ENCODE results near the gene ARHGAP24.
"Not testable (repeated sequence)": the region's sequence is repeated elsewhere in the genome, so short reads cannot be mapped to it uniquely, and the experiment has no call there.

Gene ARHGAP24

DNA sequence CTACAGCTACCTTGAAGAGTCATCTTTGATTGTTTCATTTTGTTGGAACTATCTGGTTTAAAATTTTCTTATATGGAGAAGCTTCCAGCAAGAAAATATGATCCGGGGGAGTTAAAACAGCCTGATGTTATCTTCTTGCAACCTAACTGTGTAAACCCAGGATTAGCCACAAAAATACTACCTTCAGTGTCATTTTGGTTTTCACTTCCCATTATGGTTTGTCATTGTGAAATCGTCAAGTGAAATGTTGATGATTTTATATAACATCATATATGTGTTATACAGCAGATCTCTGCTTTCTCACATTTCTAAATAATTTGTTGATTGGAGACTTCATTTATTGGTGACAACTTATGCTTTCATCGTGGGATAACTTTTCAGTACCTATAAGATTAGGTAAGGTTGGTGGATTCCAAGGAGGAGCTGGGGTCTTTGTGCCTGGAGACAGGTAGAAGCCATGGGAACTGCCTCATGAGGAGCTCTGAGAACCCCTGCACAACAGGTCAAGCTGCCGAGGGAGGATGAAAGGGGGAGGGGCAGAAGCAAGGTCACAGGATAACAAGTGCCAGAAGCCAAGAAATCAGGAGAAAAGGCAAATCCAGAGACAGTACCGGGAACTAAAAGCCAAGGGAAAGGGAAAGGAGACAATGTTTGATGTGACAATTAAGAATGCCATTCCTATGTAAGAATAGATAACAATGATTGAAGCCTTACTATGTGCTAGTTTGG is 7.2 kb downstream of the ARHGAP24 start:
- DNase-seq (ENCODE audit: extremely low read depth in 1 of 2, low read depth in 1 of 2), result no peak

DNA sequence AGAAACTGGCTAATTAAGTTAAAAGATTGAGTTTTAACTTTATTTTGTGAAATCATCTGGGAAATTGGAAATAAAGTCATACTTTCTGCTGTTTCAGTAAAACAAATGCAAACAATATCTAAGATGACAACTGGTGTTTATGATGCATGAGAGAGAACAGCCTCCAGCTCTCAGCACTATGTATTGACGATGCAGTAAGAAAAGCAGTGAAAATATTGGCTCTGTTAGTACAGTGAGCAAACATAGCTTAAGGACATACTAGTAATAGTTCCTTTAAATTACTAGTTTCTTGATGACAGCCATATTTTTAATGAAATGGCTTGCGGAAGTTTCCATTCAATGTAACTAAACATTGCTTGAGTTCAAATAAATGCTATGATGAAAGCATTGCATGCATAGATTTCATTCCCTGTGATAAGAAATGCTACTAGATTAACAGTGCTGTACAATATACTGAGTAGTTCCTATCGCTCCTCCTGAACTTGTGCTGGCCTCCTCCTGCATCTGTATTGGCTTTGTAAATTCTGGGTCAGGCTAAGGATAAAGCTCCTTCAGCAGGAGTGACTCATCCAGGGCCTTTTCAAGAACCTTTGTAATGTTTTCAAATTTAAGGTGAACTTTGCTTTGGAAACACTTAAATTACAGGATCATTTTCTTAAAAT is 11.6 kb downstream of the ARHGAP24 start:
- DNase-seq (ENCODE audit: extremely low read depth in 1 of 2, low read depth in 1 of 2), result no peak

DNA sequence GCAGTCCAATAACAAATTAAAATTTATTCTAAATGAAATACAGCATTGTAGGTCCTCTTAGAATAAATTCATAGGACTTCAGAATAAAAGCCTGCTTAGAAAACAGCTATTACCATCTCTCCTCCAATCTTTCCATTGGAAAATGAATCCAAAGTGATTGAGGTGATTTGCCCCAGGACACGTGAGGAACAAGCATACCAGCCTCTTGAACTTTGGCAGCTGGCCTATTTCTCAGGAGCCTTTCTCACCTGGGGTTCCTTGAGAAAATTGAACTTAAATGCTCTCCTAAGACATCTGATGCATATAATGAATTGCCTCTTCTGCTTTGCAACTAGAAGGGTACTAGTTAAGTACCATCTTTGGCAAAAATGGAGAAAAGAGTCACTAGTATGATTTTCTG is 13.5 kb downstream of the ARHGAP24 start:
- DNase-seq (ENCODE audit: extremely low read depth in 1 of 2, low read depth in 1 of 2), result no peak

DNA sequence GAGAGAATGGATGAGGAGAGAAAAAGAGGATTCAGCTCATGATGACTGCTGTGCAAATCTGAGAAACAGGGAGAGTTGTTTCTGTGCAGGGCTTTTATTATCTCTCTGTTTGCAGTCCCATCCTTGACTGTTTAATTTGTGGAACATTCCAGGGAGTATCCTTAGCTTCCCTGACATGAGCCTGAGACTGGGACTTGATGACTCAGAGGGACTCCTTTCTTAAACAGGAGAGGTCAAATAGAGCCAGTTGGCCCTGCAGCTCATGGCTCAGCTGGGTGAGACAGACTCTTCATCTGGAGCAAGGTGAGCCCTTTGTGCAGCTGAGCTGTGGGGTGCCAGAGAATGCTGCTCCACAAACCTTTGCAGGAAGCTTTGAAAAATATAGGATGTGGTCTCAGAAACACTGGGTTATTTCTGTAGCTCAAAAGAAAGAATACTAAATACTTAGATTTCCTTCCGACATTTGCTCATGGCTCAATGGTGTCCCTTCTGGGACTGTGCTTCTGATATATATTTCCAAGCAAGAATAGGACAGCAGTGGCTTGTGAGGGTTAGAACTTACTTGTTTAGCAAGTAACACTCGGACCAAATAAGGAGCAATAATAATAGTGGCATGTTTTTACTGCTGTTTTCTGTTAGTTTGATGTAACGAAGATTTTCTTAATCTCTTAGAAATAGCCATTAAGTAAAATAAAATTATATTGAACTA is 14.5 kb downstream of the ARHGAP24 start:
- DNase-seq (ENCODE audit: extremely low read depth in 1 of 2, low read depth in 1 of 2), result no peak

DNA sequence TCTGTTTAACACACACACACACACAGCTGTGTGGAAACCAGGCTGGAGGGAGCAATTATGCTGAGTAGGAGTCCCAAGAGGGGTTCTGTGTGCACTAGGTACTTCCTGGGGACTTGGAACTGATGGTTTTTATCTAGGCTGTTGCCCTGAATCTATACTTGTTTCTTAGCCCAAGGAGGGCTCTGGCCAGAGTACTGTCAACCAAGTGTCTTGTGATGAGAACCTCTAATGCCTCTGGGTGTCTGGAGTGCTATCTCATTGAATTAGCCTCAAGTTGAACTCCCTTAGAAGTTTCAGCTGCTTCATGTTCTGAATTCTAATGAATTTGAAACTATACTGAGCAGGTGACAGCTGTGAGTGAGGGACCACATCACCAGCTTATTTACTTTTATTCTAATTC is 16.6 kb downstream of the ARHGAP24 start:
- no peak for DNase-seq (ENCODE audit: extremely low read depth in 1 of 2, low read depth in 1 of 2)

DNA sequence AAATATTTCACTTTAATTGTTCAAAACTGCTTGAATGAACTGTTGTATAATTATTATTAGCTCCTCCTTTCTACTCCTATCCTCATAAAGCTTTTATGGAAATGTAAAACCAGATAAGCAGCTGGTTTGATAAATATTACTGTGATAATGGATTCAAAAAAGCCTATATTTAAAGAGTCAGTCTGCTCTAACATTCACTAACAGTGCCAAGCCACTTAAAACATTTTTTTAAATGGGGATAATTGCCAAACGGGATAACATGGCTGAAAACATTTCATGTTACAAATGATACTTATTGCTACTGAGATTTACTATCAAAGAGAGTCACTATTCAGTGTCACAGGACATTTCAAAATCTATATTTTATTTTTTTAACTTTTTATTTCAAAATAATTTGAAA is 17.4 kb downstream of the ARHGAP24 start:
- DNase-seq (ENCODE audit: extremely low read depth in 1 of 2, low read depth in 1 of 2), result no peak

DNA sequence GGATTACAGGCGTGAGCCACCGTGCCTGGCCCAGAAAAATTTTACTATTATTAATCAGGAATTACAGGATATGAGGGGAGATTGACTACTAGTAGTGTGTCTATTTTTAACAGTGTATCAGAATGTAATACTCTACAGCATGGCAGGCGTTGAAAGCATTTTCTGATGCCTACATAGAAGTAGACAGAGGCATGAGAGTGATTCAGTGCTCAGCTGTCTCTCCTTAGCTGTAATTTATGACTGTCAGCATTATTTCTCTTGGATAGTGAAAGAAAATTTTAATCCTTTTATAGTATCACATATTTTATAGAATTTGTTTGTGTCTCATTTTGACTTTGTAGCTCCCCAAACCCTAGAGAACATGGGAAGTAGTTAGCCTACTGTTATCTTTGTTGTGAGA is 20.7 kb downstream of the ARHGAP24 start:
- DNase-seq (ENCODE audit: extremely low read depth in 1 of 2, low read depth in 1 of 2), result no peak

DNA sequence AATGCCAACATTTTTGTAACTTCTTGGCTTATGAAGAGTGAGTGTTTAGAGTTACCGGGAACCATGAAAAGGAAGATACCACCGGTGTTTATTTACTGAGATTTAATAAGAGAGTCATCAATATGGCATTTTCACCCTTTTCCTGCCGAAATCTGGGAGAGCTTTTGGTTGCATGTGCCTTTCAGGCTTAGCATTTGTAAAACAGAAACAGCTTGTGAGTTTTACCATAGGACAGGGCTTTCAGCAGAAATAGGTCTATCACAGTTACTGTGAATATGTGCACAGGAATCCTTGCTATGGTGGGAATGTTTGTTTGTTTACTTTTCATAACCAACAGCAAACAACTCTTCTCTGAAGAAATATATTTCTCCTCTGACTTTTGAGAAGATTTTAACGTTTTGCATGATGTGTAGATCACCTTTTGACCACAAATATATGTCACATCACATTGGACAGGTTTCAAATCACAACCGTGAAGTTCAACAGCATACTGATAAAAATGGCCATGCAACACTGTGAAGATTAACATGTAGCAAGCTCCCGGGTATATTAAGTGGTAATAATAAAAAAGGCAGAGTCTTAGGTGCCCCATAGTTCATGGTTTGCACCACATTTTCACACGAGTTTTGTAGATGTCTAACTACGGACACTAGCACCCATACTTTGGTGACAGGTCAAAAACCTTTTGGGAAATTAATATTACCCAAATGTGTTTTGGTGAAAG is 21.3 kb downstream of the ARHGAP24 start:
- DNase-seq (ENCODE audit: extremely low read depth in 1 of 2, low read depth in 1 of 2), result no peak

DNA sequence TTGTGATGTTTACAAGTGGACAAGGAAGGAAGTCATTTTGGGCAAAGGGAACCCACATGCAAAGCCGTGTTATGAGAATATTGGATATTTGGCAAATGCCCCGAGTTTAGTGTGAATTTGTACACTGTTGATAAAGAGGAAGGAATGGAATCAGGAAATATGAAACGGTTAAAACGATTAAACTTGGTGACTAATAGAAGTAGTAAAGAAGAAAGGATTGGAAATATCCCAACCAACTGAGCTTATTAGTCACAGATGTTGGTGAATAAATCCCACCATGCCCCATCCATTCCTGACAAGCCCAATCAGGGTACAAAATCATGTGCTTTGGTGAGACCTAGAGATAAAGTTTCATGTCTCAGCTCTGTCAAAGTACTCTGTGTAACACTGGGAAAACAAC is 22.0 kb downstream of the ARHGAP24 start:
- no peak for DNase-seq (ENCODE audit: extremely low read depth in 1 of 2, low read depth in 1 of 2)

DNA sequence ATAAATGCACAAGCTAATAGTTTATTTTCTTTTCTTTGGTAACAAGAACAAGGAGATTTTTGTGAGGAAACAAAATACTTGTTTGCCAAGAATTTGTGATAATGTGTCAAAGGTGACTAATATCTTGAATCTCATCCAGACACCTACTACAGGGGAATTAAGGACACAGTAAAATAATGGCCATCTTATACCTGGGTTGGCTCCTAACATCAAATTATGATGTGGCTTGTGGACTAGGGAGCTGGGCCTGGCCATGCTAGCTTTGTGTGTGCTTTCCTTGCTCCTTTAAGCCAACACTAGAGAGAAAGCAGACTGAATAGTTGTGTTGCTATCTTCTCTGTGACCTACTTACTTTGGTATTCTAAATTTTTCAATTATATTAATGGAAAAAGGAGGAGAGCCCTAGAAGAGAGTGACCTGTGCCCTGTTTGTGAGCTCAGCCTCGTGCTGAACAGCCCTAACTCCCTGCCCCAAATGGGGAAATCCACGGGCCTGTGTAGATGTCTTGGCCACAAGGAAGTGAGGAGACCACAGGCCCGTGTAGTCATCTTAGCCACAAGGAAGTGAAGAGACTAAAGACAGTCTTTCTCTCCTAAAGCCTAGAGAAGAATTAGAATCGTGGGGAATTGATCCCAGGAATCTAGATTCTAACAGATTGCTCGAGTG is 23.3 kb downstream of the ARHGAP24 start:
- no peak for DNase-seq (ENCODE audit: extremely low read depth in 1 of 2, low read depth in 1 of 2)

DNA sequence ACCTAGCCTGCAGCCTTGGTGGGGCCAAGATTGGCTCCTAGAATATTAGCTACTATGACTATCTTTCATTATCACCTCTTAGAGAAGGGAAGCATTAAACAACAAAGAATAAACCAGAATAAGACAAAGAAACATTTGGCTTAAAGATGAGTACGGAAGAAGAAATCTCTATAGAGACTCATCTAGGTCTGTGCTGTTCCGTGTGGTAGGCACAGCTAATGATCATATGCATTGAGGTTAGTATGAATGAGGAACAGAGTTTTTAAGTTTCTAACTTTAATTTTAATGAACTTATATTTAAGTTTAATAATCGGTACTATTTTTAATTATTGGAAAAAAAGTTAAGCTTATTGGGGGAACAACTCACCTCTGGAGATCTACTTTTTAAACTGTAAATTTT is 24.6 kb downstream of the ARHGAP24 start:
- no peak for DNase-seq (ENCODE audit: extremely low read depth in 1 of 2, low read depth in 1 of 2)

DNA sequence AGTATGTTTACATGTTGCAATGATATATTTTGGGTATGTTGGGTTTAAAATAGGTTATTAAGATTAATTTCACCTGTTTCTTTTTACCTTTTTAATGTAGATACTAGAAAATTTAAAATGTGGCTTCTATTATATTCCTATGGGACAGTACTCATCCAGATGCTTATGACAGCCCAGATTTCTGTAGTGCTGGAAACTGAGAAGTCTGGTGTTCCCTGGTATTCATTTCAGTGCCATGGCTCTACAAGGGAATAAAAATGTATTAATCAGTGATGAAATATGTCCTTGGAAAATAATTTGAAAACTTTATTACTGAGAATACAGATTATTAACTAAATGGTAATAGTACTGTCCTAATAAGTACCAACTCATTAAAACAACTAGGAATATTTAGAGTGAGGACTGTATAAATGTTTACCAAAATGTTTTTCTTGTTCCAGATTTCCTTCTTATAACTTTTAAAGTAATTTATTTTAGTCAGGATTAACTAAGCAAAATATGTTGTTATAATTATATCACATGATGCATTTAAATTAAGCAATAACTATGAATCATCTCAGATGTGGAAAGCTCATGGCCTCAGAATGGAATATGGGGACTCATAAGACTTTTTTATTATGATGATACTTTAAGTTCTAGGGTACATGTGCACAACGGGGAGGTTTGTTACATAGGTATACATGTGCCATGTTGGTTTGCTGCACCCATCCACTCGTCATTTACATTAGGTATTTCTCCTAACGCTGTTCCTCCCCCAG is 25.3 kb downstream of the ARHGAP24 start:
- no peak for DNase-seq (ENCODE audit: extremely low read depth in 1 of 2, low read depth in 1 of 2)

DNA sequence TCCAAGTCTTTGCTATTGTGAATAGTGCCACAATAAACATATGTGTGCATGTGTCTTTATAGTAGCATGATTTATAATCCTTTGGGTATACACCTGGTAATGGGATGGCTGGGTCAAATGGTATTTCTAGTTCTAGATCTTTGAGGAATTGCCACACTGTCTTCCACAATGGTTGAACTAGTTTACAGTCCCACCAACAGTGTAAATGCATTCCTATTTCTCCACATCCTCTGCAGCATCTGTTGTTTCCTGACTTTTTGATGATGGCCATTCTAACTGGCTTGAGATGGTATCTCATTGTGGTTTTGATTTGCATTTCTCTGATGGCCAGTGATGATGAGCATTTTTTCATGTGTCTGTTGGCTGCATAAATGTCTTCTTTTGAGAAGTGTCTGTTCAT is 26.2 kb downstream of the ARHGAP24 start:
- not testable (repeated sequence) for DNase-seq (ENCODE audit: extremely low read depth in 1 of 2, low read depth in 1 of 2)

DNA sequence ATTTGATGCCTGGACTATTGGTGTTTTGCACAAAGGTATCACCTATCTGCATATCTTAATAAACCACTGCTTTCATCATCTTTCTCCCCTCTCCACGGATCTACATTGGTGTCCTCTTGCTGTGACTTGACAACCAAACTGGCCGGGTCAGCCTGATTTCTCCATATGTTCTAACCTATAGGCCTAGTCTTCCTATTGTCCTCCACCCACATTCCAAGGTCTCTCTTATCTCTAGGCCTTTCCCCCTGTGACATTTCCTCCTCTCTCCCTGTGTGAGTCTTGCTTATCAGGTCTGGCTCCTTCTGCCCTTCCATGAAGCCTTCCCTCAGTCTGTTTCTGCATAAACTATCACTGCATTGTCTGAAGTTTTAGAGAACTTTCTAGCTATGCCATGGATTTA is 33.7 kb downstream of the ARHGAP24 start:
- no peak for DNase-seq (ENCODE audit: extremely low read depth in 1 of 2, low read depth in 1 of 2)

DNA sequence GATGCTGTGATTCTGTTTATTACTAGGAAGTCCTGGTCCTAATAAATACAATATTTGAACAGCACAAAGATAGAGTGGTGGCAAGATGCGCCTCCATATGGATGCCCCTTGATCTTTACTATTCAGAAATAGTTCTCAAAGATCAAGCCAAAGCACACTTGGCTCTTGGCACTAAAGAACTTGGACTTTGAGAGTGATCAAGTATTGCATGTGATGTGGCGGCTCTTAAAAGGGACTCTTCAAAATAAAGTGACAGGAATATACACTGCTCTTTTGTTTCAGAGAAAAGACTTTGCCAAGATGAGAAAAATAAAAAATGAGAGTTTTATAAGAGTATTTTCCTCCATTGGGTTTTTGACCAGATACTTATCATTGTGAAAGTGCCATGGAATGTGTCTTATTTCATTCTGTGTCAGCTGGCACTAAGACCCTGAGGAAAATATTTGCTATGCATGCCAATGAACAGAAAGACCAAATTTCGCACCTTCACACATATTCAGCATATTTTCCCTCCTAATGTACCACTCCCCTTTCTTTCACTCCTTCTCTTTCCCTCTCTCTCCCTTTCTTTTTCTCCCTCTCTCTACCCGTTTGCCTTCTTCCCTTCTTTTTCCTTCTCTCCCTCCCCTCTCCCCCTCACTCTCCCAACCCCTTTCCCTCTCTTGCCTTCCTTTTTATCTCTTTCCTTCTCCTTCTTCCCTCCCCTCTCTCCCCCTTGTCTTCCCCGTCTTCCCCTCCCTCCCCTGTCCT is 35.1 kb downstream of the ARHGAP24 start:
- DNase-seq (ENCODE audit: extremely low read depth in 1 of 2, low read depth in 1 of 2), result no peak

DNA sequence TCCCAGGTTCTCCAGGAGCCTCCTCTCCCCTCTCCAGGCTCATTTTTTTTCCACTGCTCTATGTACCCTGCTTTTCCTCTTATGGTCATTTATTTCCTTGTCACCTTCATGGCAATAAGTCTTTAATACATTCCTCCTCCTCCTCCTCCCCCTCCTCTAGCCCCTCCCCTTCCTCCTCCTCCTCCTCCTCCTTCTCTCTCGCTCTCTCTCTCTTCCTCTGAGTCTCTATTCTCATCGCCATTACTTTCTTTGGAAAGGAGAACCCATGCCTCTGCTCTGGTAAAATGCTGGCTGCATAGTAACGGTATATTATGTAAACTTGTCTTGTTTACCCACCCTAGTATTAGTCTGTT is 35.7 kb downstream of the ARHGAP24 start:
- DNase-seq (ENCODE audit: extremely low read depth in 1 of 2, low read depth in 1 of 2), result no peak

DNA sequence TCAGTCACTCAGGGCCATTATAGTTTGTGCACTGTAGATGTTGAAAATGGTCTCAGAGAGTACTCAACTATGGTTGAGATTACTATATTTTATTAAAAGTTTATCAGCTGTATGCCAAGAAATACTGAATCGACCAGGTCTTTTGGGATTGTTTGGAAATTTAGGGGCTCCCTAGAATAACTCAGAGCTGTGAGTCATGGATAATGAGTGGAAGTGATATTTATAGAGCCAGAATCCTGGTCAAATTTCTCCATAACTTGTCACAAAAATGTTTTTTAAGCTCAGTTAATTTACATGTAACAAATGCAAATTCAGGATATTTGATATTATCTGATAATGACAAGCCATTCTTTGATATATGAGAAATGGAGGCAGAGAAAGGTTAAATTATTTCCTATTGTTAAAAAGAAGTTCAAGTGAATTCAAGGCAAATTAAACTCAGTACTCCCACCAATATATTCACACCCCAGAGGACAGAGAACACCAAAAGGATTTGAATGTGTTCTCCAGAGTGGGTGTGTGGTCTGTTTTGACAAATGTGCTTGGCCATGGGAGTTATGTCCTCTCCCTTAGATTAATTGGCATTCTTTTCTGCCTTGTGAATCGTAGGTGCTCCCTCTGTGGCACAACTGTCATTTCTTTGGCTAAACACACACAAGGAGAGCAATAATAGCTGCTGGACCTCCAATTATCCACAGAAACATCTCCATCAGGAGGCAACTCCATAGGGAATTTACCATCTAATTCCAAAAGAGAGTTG is 37.7 kb downstream of the ARHGAP24 start:
- no peak for DNase-seq (ENCODE audit: extremely low read depth in 1 of 2, low read depth in 1 of 2)

DNA sequence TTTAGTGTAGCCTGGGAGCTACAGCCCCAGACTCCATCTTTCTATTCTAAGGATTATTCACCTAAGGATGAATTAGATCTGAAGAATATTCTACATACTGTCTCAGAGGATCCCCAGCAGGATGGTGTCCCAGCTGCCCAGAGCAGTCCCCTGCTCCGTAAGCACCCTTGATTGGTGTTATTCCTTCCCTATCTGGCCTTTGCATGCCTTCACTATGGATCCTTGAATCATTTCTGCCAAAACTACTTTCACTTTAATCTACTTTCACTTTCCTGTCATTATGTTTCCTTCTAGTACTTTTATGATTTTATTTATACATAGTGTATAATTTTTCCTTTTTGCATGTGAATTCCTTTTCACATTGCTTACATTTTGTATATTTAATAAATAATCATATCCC is 39.2 kb downstream of the ARHGAP24 start:
- DNase-seq (ENCODE audit: extremely low read depth in 1 of 2, low read depth in 1 of 2), result no peak

DNA sequence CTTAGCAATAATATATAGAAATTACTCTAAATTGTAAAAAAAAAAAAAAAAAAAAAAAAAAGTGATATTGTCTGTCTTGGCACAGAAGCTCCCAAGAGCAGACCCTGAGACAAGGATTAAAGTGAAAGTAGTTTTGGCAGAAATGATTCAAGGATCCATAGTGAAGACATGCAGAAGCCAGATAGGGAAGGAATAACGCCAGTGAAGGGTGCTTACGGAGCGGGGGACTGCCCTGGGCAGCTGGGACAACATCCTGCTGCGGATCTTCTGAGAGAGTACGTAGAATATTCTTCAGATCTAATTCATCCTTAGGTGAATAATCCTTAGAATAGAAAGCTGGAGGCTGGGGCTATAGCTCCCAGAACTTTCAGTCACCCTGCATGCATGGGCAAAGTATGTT is 39.8 kb downstream of the ARHGAP24 start:
- DNase-seq (ENCODE audit: extremely low read depth in 1 of 2, low read depth in 1 of 2), result no peak
